Myocyte (in vitro differentiated cells): ENCODE data around the gene OOSP4B. TPM values are rescaled to one million over a fixed set of nuclear protein-coding genes. Genes with fewer than 3 reads are reported as not detected.
"Not testable (repeated sequence)": the region's sequence is repeated elsewhere in the genome, so short reads cannot be mapped to it uniquely, and the experiment has no call there.

Experiments used
- DNase-seq: peaks from one replicate; pipeline ENCODE4 v3.0.0-alpha.2; 2012; ENCODE audit warnings: low read depth
- polyA plus RNA-seq: library from polyadenylated mRNA; unstranded; fragments of >200 nt; gene quantifications from one replicate; pipeline ENCODE4 v1.2.1, GENCODE V29; 2012; ENCODE audit warnings: missing spikeins
- total RNA-seq: library from RNA; depleted of rRNA; stranded (reverse); fragments of >200 nt; gene quantifications from 2 replicates; pipeline ENCODE4 v1.2.3, GENCODE V29; 2014

The OOSP4B gene
- total RNA-seq, result not detected in 2 replicates
- not detected for polyA plus RNA-seq

- DNase-seq, result no peak
Observed at GRCh38 chr11:60016881-60017280, at the start of gene OOSP4B. OOSP4B (plus strand) TSS chr11:60017181.

- DNase-seq, result no peak
Observed at GRCh38 chr11:59967677-59968394, 49.1 kb upstream of the OOSP4B start.

DNA sequence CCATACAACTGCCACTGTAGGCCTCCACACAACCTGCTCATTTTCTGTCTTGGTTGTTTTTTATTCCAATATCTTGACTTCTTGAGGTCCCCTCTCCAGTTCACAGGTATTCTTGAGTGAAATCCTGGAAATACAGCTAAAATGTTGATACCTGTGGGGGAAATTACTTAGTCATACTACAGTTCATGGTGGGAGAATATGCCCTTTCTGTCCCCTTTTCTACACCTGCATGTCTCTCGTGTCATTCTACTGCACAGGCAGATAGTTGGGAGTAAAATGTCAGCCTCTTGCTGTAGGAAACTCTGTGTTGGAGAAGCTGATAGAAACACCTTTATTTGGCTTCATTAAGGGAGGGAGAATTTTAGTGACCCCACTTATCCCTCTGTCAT lies 48.6 kb upstream of the OOSP4B start:
- DNase-seq, result no peak

DNA sequence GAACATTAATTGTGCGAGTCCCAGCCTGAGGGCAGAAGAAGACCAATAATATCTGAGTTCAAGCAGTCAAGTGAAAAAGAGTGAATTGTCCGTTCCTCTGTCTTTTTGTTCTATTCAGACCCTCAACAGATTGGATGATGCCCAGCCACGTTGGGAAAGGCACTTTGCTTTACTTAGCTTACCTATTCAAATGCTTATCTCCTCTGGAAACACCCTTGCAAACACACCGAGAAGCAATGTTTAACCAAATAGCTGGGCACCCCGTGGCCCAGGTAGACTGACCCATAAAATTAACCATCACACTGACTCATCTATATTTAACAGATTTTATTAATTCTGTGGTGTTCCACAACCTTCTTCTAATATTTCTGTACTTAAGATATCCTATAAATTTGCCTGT lies 43.9 kb upstream of the OOSP4B start:
- DNase-seq, result no peak

- no peak for DNase-seq
Observed at GRCh38 chr11:59981106-59981770, 35.7 kb upstream of the OOSP4B start.

- DNase-seq, result not testable (repeated sequence)
Observed at GRCh38 chr11:59982037-59982436, 34.9 kb upstream of the OOSP4B start.

DNA sequence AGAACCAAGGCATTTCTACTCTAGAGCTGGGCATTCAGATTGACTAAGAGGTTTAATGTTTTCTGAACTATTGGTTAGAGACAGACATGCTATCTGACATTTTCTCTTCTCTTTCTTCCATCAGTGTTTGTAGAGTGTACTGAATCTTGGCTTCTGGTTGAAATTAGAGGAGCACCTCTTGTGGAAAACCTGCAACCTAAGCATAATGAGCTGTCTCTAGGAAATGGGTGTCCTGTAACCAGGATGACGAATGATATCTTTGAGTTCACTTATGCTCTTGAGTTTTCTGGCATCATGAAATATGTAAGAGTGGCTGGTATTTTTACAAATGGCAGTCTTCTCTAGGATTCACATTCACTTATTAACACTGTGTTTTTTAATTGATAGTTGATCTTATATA lies 33.8 kb upstream of the OOSP4B start:
- no peak for DNase-seq

DNA sequence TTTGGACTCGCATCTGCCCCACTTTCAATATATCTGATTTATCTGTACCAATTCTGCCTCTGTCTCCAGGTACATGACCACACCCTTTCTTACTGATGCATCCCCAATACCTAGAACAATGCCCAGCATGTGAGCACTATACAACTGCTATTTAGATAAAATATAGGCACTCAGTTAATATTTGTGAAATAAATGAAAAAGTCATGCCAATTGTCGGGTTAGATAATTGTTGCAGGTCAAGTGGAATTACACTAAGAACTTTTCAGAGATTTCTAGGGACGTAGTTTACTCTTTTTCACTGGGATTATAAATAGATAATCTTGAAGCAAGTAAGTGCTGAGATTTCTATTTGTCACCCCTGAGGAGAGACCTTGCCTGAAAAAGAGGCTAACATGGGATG lies 32.6 kb upstream of the OOSP4B start:
- DNase-seq, result no peak

DNA sequence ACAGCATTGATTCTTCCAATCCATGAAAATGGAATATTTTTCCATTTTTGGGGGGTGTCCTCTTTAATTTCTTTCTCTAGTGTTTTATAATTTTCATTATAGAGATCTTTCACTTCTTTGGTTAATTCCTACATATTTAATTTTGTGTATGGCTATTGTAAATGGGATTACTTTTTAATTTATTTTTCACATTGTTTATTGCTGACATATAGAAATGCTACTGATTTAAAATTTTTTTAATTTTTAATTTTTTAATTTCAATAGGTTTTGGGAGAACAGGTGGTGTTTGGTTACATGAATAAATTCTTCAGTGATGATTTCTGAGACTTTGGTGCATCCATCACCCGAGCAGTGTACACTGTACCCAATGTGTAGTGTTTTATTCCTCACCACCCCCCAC lies 26.6 kb upstream of the OOSP4B start:
- no peak for DNase-seq

DNA sequence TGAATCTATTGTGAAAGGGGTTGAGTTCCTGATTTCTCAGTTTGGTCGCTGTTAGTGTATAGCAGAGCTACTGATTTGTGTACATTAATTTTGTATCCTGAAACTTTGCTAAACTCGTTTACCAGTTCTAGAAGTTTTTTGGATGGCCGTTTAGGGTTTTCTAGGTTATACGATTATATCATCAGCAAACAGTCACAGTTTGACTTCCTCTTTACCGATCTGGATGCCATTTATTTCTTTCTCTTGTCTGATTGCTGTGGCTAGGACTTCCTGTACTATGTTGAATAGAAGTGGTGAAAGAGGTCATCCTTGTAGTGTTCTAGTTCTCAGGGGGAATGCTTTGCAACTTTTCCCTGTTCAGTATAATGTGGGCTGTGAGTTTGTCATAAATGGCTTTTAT lies 24.6 kb upstream of the OOSP4B start:
- no peak for DNase-seq

DNA sequence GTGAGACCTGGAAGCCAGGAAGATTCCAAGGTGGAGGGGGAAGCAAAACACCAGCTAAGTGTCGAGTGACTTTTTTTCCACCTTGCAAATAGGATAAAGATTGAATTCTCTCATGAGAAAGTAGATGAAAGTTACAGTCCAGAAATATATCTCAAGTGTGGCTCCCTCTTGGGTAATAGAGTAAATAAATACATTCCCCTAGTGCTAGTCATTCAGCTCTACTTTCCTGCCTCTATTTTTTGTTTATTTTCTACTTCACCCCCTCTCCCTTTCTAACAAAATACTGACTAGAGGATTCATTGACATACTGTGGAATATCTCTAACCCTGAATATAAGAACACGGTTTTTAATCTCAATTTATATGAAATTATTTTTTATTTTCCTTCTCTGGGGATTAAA lies 19.2 kb upstream of the OOSP4B start:
- no peak for DNase-seq

GRCh38 chr11:59999691-60000090 lies 17.3 kb upstream of the OOSP4B start:
- DNase-seq, result no peak

GRCh38 chr11:60003729-60004128 lies 13.3 kb upstream of the OOSP4B start:
- no peak for DNase-seq

GRCh38 chr11:60005360-60005759 lies 11.6 kb upstream of the OOSP4B start:
- no peak for DNase-seq

DNA sequence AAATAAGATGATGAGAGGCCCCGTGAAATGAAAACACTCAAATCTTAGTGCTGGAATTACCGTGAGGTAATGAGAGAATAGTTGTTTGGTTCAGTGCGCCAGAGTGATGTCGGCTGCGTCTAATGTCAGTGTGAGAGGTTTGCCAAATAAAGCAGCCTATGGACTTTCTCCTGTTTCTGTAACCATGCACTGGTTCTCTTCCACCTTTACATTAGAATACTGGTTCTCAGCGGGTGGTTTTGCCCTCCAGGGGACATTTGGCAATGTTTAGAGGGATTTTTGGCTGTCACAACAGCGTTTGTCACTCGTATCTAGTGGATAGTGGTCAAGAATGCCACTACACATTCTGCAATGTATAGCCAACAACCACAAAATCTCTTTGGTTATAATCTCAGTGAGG lies 1.1 kb downstream of the OOSP4B start:
- no peak for DNase-seq

DNA sequence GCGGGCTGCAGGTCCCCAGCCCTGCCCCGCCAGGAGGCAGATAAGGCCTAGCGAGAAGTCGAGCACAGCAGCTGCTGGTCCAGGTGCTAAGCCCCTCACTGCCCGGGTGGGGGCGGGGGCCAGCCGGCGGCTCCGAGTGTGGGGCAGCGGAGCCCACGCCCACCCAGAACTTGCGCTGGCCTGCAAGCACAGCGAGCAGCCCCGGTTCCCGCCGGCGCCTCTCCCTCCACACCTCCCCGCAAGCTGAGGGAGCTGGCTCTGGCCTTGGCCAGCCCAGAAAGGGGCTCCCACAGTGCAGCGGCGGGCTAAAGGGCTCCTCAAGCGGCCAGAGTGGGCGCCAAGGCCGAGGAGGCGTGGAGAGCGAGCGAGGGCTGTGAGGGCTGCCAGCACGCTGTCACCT lies 3.4 kb downstream of the OOSP4B start:
- DNase-seq, result not testable (repeated sequence)

DNA sequence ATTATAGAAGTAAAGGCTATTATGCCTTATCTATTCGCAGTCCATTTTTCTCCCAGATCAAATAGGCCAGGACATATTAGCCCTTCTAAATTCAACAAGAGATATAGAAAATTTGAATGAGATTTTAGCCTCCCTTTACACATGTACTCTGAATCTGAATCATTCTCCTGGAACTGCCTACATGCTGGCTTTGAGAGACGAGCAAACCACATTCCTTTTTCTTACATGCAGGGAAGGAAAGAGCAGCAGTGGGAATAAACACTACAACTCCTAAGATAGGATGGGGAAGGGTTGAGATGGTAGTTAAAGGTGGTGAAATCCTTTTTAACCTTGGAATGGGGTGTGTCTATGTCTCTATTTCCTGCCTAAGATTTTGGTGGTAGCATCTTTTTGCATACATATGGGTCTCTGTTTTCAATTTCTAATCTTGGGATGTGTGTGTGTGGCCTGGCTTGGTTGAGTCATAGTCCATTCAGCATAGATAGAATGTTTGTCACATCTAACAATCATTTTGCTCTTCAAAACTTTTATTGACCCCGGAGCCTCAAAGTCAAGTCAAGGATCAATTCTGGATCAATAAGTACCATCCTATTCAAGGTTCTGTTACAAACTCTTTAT lies 12.1 kb downstream of the OOSP4B start:
- no peak for DNase-seq

DNA sequence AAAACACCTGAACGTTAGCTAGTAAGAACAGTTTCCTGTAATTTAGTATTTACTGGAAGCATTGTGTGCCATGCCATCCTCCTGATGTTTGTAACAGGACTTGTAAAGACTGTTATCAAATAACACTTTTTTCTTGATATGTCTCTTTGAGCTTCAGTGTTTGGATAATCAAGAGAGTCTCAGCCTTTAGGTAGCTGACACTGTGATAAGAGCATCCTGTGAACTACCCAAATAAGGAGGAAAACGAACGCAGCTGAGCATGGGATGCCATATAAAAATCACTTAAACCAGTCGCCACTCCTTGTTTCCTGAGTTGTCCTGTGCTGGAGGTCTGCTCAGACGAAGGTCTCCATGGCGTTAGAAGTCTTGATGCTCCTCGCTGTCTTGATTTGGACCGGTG lies 23.1 kb downstream of the OOSP4B start, which contains the start of gene OOSP2:
OOSP2 (plus strand) TSS at position 301 of the 400 bp plus-strand sequence; CDS start at position 352, 51 bp downstream.
- DNase-seq, result no peak

- not testable (repeated sequence) for DNase-seq
Observed at GRCh38 chr11:60050422-60050821, 33.4 kb downstream of the OOSP4B start.

DNA sequence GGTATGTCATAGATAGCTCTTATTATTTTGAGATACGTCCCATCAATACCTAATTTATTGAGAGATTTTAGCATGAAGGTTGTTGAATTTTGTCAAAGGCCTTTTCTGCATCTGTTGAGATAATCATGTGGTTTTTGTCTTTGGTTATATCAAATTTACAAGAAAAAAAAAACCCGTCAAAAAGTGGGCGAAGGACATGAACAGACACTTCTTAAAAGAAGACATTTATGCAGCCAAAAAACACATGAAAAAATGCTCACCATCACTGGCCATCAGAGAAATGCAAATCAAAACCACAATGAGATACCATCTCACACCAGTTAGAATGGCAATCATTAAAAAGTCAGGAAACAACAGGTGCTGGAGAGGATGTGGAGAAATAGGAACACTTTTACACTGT lies 33.9 kb downstream of the OOSP4B start:
- DNase-seq, result not testable (repeated sequence)

DNA sequence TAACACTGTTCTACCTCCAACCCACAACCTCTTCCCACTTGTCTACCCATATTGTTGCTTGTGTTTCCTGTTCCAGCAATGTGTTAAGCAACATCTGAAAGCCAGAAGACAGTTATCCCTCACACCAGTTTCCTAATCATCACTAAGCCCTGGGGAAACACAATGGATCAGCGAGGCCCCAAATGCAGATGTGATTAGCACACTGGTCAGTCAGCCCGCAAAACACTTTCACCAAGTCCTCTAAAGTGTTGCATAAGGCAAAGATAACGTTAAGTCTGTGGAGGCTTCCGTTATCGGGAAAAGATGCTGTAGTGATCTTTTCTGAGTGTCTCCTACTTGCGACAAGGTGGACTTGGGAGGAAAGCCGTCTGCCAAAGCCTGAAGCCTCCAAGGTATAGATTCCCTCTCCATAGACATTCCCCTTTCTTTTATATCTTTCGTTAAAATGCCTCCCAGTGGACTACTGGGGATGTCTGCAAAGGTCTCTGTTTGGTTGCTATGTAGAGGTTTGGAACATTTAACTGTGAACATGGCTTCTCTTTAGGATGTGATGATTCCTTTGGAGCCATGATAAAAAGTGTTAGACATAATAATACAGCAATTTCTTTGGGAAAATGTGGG lies 39.5 kb downstream of the OOSP4B start, which contains the start of gene MS4A3:
MS4A3 (plus strand) TSS at position 317 of the 621 bp plus-strand sequence. CDS start 4,496 bp downstream, outside the sequence.
- DNase-seq, result no peak

DNA sequence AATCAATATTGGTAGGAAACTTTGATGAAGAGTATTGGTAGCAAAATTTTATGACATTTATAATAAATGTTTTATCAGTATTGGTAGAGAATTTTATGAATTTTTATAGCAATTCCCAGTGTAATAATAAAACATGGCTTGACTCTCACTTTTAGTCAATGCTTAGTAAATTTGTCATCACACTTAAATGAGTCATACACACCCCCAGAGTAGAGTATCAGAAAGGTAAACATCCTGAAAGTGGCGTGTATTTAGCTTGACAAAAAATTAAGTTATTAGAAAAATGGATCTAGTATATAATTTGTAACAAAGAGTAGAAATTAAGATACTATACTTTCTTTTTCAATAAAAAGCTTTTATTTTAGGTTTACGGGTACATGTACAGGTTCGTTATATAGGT lies 42.1 kb downstream of the OOSP4B start:
- DNase-seq, result no peak
